GM19467 (cell line): ENCODE measurements around the gene SYNE1.

ENCODE experiments used
- ATAC-seq: cut with Tn5 transposase; IDR thresholded peaks from one replicate; pipeline ENCODE4 v1.9.1; 2021; ENCODE audit warnings: mild to moderate bottlenecking, moderate library complexity; ENCODE audit not compliant: unreplicated experiment

The SYNE1 gene

GRCh38 chr6:152295346-152295745, 341.8 kb downstream of the SYNE1 start:
- ATAC-seq, result no peak

DNA sequence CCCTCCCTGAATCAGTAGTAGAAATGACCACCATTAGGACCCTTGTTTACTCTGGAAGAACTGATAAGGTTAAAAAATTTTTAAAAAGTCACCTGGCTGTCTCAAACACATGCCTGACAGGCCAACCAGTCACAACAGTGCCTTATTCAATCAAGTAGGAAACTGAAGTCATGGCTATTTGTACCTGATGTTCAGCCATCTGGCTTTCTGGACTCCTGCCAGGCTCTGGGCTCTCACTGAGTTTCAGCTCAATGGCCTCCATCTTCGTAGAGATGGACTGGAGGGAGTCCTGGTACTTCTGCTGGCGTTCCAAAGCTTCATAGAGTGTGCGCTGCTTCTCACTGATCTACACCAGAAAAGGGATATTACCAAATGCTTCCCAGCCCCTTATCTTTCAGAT, 343.8 kb downstream of the SYNE1 start:
- ATAC-seq, result no peak

DNA sequence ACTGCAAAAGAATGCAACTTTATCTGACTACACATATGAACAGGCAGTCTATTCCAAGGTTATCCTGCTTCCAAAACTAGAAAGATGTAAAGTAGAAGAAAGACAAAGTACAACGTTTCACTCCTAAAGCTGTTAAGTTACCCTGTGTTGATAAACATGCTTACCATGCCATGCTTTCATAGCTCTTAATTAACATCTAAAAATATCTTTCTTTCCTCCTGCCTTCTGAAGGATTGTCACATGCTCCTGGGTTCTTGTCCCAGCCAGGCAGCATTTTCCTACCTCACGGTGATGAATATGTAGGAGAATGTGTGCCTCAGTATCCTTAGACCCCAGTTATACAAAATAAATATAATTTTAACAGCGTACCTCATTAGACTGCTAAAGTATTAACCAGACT, 344.6 kb downstream of the SYNE1 start:
- no peak for ATAC-seq

GRCh38 chr6:152290693-152291092, 346.5 kb downstream of the SYNE1 start:
- no peak for ATAC-seq

DNA sequence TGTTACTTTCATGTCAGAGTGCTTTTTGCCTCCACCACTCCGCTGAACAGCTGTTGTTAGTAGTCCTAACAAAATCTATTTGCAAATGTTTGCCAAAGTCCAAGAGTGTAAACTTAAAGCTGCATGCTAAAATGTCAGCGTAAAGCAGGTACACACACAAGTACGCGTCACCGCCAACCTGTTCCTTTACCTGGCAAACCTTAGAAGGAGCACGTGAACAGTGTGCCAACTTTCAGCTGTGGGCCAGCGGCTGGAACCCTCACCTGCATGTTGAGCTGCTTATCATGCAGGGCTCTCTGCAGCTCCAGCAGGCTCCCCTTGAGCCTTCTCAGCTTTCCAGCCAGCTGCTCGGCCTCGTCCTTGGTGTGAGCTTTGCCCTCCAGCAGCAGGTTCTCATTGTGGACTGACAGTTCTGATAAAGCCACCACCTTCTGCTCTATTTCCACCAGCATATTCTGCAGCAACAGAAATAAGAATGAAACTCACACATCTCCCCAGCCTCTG, 359.3 kb downstream of the SYNE1 start:
- no peak for ATAC-seq

GRCh38 chr6:152273638-152274037, 363.5 kb downstream of the SYNE1 start:
- ATAC-seq, result no peak

DNA sequence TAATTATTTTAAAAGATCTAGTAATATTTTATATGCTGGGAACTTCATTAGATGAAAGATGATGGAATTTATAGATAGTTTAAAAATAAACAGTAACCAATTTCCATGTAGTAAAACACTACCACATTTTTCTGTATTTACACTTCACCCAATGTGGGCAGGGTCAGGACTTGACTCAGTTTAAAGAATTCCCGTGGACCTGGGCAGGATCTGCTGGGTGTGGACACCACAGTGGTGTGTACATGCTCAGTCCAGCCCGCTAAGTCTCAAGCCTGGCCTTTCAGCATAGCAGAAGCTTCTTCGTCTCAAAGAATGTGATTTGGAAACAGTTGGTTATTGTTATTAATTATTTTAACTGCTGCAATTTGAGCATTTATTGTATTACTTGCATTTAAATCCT, 364.2 kb downstream of the SYNE1 start:
- ATAC-seq, result no peak

DNA sequence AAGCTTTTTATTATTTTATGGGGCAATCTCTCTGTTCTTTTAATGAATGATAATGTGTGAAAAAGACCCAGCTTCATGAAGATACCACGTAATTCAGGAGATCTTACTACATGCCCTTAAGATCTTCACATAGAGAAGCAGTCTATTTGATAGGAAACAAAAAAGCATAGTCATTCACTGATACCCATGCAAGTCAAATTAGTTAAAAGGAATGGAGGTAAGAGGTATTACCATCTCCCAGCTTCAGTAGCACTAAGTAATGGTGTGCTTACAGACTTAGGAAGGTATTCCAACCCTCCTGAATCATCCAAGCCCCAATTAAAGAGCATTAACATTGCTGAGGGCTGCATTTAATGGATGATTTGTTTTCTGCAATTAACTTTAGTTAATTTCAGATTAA, 364.7 kb downstream of the SYNE1 start:
- ATAC-seq, result no peak

DNA sequence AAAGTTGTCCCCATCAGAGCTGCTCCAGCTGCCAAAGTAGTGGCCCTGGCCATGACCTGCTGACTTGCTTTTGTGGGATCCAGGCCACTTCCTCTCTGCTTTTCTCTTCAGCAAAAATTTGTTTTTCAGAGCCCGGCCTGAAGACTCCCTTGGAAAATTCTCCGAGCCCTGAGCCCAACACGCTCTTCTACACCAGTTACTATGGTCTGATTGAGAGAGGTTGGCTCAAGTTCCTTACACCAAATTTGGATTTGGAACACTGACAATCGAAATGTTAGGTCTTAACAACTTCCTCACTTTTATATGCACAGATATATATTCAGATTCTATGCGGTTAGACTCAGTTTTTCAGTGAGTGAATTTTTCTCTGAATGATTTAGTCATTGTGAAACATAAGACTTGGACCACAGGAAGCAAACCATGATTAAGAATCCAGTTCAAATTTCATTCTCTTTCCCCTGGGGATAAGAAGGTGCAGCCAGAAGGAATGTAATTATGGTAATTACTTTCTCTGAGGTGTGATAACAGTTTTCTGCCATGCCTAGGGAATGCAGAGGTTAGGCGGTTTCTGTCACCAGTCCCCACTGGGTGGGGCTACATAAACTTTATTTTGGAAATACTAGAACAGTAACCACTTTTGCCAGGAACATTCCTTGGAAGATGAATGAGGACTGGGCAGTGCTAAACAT, 365.2 kb downstream of the SYNE1 start:
- ATAC-seq, result peak; percentile 61

DNA sequence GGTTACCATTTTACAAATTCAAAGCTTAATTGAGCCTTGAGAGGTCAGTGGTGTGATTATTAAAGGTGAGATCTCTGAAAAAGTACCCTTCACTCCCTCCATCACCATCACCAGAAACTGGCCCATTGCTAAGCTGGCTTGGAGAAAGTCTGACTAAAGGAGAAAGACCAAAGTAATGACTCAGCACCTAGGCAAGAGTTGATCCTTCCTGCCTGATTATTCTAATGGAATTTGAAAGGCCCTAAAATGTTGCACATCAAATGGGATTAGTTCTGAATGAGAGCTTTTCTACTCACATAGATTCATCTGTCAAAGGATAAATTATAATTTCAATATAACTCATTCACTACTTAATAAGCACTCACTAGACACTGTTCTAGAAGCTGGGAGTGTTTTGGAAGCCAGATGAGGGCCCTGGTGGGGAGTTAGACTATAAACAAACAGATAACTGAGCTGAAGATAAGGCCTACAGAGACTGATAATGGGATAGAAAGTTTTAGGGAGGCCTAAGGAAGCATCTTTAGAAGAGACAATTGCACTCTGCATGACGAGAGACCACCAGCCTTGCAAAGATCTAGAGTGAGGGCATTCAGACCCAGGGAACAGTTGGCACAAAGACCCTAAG, 366.7 kb downstream of the SYNE1 start:
- no peak for ATAC-seq

DNA sequence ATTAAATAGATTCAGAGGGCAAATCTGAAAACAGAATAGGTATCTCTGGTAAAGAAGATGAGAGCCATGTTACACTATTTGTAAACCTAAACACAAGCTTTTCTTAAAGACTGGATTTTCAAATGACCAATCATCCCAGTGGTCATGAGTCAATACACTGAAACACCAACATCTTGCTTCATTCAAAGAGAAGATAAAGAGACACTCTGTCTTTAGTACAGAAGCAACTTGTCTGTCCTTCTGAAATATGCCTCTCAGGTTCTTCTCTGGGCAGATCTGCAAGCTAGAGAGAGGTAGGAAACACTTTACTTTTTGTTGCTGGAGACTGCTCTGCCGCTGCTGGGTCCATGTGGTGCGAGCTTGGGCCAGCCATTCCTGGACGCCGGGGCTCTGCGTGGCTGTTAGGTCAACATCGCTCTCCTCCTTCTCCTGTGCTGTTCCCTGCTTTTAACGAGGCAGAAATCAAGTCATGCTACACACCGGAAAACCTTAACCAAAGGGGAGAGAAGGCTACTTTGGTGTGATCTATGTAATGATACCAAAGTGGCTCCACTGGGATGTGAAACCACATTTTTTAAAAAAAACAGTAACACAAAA, 368.2 kb downstream of the SYNE1 start:
- ATAC-seq, result no peak

GRCh38 chr6:152267967-152268845, 369.0 kb downstream of the SYNE1 start:
- no peak for ATAC-seq

DNA sequence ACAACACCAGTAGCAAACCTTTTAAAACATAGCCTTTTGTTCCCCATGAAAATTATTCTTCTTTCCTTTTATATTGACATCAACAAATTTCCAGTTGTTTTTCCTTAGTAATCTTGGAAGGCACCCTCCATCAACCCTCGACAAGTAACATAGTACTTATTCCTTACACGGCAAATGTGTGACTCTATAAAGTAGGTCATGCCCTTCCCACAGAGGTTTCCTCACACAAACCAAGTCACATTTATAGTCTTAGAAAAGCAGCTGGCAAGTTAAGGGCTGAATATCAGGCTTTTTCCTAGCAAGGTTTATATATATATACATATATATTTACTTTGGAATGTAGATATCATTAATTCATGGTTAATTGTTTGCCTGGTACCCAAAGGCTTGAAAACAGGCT, 371.5 kb downstream of the SYNE1 start:
- no peak for ATAC-seq

DNA sequence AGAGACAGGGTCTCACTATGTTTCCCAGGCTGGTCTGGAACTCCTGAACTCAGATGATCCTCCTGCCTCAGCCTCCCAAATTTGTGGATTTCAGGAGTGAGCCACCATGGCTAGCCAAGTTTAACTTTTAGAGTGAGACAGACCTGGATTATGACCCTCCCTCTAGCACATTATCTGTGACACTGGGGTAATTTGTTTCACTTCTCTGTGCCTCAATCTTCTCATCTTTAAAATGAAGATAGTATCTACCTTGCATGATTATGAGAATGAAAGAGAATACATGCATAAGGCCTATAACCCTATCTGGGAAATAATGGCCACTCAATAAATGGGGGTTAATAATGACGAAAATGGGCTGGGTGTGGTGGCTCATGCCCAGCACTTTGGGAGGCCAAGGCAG, 373.6 kb downstream of the SYNE1 start:
- ATAC-seq, result no peak

DNA sequence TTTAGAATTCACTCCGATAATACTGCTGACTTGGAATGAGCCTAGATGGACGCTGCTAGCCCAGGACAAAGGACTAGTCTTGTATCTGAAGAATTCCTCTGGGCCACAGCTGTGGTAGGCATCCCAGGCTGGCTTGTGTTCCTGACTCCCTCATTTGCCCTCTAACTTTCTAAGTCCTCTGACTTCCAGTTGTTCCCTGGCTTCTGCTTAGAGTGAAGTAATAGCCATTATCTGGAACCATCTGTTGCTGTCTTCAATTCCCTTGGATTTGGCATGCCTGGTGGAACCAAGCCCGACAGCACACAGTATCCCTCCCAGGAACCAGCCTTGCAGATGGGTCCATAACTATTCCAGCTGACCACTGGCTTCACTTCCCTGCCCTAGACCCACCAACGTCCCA, 376.0 kb downstream of the SYNE1 start:
- ATAC-seq, result no peak

GRCh38 chr6:152259234-152259633, 377.9 kb downstream of the SYNE1 start:
- ATAC-seq, result no peak

DNA sequence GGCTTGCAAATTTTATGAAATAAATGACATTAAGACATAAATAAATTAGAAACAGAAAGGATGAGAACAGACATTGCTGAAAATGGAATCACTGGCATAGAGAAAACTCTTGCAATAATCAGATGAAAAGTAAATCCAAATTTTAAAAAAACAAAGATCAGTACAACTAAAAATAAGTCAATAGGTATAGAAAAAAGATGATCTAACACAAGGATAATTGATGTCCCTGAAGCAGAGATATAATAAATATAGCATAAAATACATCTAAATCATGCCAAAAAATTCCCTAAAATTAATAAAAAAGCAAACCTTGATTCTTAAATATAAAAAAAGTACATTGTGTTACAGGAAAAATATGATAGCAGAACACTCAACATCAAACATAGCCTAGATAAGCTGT, 379.6 kb downstream of the SYNE1 start:
- ATAC-seq, result no peak

- ATAC-seq, result no peak
These were observed 387.0 kb downstream of the SYNE1 start for GRCh38 chr6:152250127-152250526.

DNA sequence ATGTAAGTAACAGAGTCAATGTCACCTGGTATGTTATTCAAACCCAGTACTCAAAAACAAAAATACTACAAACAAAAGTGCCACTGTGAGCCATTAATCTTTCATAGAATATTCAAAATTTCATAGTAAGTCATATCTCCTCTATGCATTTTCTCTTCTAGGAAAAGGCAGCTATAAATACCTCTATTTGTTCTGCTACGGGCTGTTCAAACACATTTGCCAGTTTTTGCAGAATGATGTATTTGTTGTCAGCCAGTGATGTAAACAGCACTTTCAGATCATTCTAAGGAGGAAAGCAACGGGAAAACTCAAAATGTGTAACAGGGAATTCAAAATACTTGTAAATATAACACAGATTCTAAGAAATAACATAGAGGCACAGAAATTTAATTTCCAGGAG, 388.2 kb downstream of the SYNE1 start:
- no peak for ATAC-seq

DNA sequence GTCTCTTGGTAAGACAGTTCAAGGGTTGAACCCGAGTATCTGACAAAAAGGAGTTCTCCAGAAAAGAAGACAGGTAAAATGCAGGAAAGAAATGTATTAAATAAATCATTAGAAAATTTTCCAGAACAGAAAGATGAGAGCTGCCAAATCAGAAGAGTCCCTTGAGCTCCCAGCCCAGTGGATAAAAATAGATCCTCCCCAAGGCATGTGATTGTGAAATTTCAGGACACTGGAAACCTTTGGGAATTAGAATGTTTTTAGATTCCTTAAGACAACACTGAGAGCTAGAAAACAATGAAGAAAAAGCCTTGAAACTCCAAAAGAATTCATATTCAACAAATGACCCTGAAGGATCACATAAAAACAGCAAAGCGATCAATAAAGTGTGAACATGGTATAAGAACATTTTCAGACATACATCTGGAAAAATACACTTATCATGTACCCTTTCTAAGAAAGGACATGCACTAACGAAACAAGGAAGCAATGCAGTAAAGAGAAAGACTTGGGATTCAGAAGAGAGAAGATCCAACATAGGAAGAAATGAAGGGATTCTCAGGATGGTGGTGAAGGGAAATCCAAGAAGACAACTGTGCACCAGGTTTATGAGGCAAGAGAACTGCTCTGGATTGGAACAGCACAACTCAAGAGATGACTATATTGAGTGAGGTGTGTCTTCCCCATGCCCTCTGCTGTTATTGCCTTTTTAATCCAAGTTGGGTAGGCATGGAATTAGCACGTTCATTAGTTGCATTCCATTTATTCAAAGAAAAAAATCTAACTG, 390.4 kb downstream of the SYNE1 start:
- ATAC-seq, result no peak
